Liver (tissue), 9 donors: ENCODE results near the gene BNC2. TPM values are rescaled to one million over a fixed set of nuclear protein-coding genes. Genes with fewer than 3 reads are reported as not detected.

ENCODE experiments used
- DNase-seq: peaks from one replicate; pipeline ENCODE4 v3.0.0-alpha.2; 2017; ENCODE audit warnings: low spot score
- H3K27ac ChIP-seq, 2 donors: one replicate each; pipeline ENCODE4 v1.7.0; 2013; ENCODE audit warnings: inconsistent platforms in 2 of 2, low read length in 2 of 2, control low read depth in 1 of 2, low read depth in 1 of 2, mild to moderate bottlenecking in 1 of 2
- H3K27me3 ChIP-seq, 4 donors: one replicate each; pipeline versions ENCODE4 v1.6.1 to v1.7.0; 2013; ENCODE audit warnings: low read length in 3 of 4, inconsistent platforms in 1 of 4, mild to moderate bottlenecking in 1 of 4, moderate library complexity in 1 of 4; ENCODE audit not compliant: control insufficient read depth in 4 of 4, insufficient read depth in 4 of 4
- H3K36me3 ChIP-seq, 4 donors: one replicate each; pipeline versions ENCODE4 v1.6.1 to v1.7.0; 2013; ENCODE audit warnings: low read length in 3 of 4, mild to moderate bottlenecking in 3 of 4, low read depth in 1 of 4, moderate library complexity in 1 of 4; ENCODE audit not compliant: control insufficient read depth in 4 of 4, insufficient read depth in 3 of 4
- H3K4me1 ChIP-seq, 4 donors: one replicate each; pipeline versions ENCODE4 v1.6.1 to v1.7.0; 2013; ENCODE audit warnings: low read length in 3 of 4, mild to moderate bottlenecking in 3 of 4, moderate library complexity in 1 of 4; ENCODE audit not compliant: control insufficient read depth in 4 of 4, insufficient read depth in 4 of 4
- H3K4me3 ChIP-seq, 3 donors: one replicate each; pipeline versions ENCODE4 v1.6.1 to v1.7.0; 2013; ENCODE audit warnings: low read length in 3 of 3, control low read depth in 1 of 3, low read depth in 1 of 3, mild to moderate bottlenecking in 1 of 3
- H3K9ac ChIP-seq, 2 donors: one replicate each; pipeline ENCODE4 v1.7.0; 2013; ENCODE audit warnings: low read length in 2 of 2, mild to moderate bottlenecking in 2 of 2, moderate library complexity in 2 of 2, control low read depth in 1 of 2, low read depth in 1 of 2
- H3K9me3 ChIP-seq, 4 donors: one replicate each; pipeline versions ENCODE4 v1.6.1 to v1.7.0; 2013; ENCODE audit warnings: low read length in 3 of 4; ENCODE audit not compliant: control insufficient read depth in 4 of 4
- EGR1 ChIP-seq, 2 donors: IDR thresholded peaks; 2 replicates each; pipeline ENCODE4 v1.6.1; 2016 to 2018; ENCODE audit warnings: antibody characterized with exemption in 2 of 2, low read depth in 2 of 2
- FOXA1 ChIP-seq: IDR thresholded peaks from 2 replicates; pipeline ENCODE4 v1.6.1; 2016; ENCODE audit warnings: antibody characterized with exemption
- FOXA2 ChIP-seq: IDR thresholded peaks from 2 replicates; pipeline ENCODE4 v1.6.1; 2016; ENCODE audit warnings: antibody characterized with exemption
- GABPA ChIP-seq, 2 donors: IDR thresholded peaks in 1 of 2; conservative IDR thresholded peaks in 1 of 2; 2 replicates each; pipeline ENCODE4 v1.6.1; 2016; ENCODE audit warnings: antibody characterized with exemption in 2 of 2, mild to moderate bottlenecking in 1 of 2, moderate library complexity in 1 of 2
- HNF4A ChIP-seq, 2 donors: conservative IDR thresholded peaks; 2 replicates each; pipeline ENCODE4 v1.6.1; 2016; ENCODE audit warnings: antibody characterized with exemption in 2 of 2, mild to moderate bottlenecking in 2 of 2
- HNF4G ChIP-seq: IDR thresholded peaks from 2 replicates; pipeline ENCODE4 v1.6.1; 2016; ENCODE audit warnings: antibody characterized with exemption
- JUND ChIP-seq, 2 donors: IDR thresholded peaks; 2 replicates each; pipeline ENCODE4 v1.6.1; 2016; ENCODE audit warnings: antibody characterized with exemption in 2 of 2
- MAX ChIP-seq: IDR thresholded peaks from 2 replicates; pipeline ENCODE4 v1.6.1; 2016; ENCODE audit warnings: antibody characterized with exemption
- NR2F2 ChIP-seq: IDR thresholded peaks from 2 replicates; pipeline ENCODE4 v1.6.1; 2016; ENCODE audit warnings: antibody characterized with exemption
- RAD21 ChIP-seq, 2 donors: IDR thresholded peaks; 2 replicates each; pipeline ENCODE4 v1.6.1; 2016; ENCODE audit warnings: antibody characterized with exemption in 2 of 2, mild to moderate bottlenecking in 2 of 2
- SP1 ChIP-seq: IDR thresholded peaks from 2 replicates; pipeline ENCODE4 v1.6.1; 2018; ENCODE audit warnings: antibody characterized with exemption, mild to moderate bottlenecking
- TAF1 ChIP-seq: conservative IDR thresholded peaks from 2 replicates; pipeline ENCODE4 v1.6.1; 2016; ENCODE audit warnings: antibody characterized with exemption, mild to moderate bottlenecking
- YY1 ChIP-seq: IDR thresholded peaks from 2 replicates; pipeline ENCODE4 v1.6.1; 2016; ENCODE audit warnings: antibody characterized with exemption, mild to moderate bottlenecking
- WGBS: extraction: QIAGEN DNeasy Blood & Tissue Kit; methylation state at CpG from one replicate; pipeline ENCODE4 v1.1.7; 2013; 5-methylcytosine and 5-hydroxymethylcytosine counted together
- polyA plus RNA-seq, 2 donors: library from polyadenylated mRNA; stranded (reverse) in 1 of 2; unstranded in 1 of 2; fragments of 200-250 nt in 1 of 2; fragments of >200 nt in 1 of 2; fragmentation: Nextera tagmentation in 1 of 2; extraction: Ambion mirVana in 1 of 2; gene quantifications; one replicate each; pipeline versions ENCODE4 v1.2.1 to v1.2.3, GENCODE V29; 2013 to 2015
- total RNA-seq, 2 donors: library from RNA; depleted of rRNA; stranded (reverse); fragments of >200 nt; gene quantifications; one replicate each; pipeline ENCODE4 v1.2.3, GENCODE V29; 2014
- TF ChIP-seq, protein P1 (sequence below): IDR thresholded peaks from 2 replicates; pipeline ENCODE4 v1.6.1; 2016; ENCODE audit warnings: antibody characterized with exemption, mild to moderate bottlenecking
- TF ChIP-seq, protein P2 (sequence below): IDR thresholded peaks from 2 replicates; pipeline ENCODE4 v1.6.1; 2016; ENCODE audit warnings: antibody characterized with exemption
- TF ChIP-seq, protein P3 (sequence below): IDR thresholded peaks from 2 replicates; pipeline ENCODE4 v1.6.1; 2016; ENCODE audit warnings: antibody characterized with exemption
- TF ChIP-seq, protein P4 (sequence below): fragments of 150-350 bp; IDR thresholded peaks from 2 replicates; pipeline ENCODE4 v1.5.1; 2017; ENCODE audit warnings: improper control_type of control experiment, low read depth, low read length; ENCODE audit not compliant: missing input control
- donor health status: healthy.
- donor health status: healthy.
- donor health status: healthy.
- donor health status: healthy.
- donor health status: healthy.

BNC2 gene
- total and polyA plus RNA-seq, 4 donors, result 0.07 to 0.67 (median 0.08) TPM

GRCh38 chr9:16680541-16680940, 189.9 kb downstream of the BNC2 start:
- Histone ChIP-seq H3K27me3 (peaks cover 0 to 5% (median 0%) of the 10 kb centered on the region in 4 donors), H3K9ac (no peak overlapping the region), H3K4me3 (no peak overlapping the region), H3K36me3 (no peaks in the 10 kb centered on the region), H3K9me3 (peaks cover 0 to 3% (median 0%) of the 10 kb centered on the region in 4 donors), H3K4me1 (no peaks in the 10 kb centered on the region), H3K27ac (no peak overlapping the region)
- TF ChIP-seq, protein P1, sequence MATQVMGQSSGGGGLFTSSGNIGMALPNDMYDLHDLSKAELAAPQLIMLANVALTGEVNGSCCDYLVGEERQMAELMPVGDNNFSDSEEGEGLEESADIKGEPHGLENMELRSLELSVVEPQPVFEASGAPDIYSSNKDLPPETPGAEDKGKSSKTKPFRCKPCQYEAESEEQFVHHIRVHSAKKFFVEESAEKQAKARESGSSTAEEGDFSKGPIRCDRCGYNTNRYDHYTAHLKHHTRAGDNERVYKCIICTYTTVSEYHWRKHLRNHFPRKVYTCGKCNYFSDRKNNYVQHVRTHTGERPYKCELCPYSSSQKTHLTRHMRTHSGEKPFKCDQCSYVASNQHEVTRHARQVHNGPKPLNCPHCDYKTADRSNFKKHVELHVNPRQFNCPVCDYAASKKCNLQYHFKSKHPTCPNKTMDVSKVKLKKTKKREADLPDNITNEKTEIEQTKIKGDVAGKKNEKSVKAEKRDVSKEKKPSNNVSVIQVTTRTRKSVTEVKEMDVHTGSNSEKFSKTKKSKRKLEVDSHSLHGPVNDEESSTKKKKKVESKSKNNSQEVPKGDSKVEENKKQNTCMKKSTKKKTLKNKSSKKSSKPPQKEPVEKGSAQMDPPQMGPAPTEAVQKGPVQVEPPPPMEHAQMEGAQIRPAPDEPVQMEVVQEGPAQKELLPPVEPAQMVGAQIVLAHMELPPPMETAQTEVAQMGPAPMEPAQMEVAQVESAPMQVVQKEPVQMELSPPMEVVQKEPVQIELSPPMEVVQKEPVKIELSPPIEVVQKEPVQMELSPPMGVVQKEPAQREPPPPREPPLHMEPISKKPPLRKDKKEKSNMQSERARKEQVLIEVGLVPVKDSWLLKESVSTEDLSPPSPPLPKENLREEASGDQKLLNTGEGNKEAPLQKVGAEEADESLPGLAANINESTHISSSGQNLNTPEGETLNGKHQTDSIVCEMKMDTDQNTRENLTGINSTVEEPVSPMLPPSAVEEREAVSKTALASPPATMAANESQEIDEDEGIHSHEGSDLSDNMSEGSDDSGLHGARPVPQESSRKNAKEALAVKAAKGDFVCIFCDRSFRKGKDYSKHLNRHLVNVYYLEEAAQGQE, result no peak
- TF ChIP-seq FOXA2, result no peak
- no peak for TF ChIP-seq NR2F2
- TF ChIP-seq, protein P2, sequence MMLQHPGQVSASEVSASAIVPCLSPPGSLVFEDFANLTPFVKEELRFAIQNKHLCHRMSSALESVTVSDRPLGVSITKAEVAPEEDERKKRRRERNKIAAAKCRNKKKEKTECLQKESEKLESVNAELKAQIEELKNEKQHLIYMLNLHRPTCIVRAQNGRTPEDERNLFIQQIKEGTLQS, result no peak
- TF ChIP-seq FOXA1, result no peak
- no peak for TF ChIP-seq HNF4G
- DNase-seq, result no peak
- WGBS, result 71% methylated on average over 3 of the region's 3 CpGs

- 70% methylated on average over 10 of the region's 10 CpGs for WGBS
- TF ChIP-seq, protein P1, result no peak
- no peak for TF ChIP-seq RAD21 (IDR thresholded peaks at IDR 0.05)
- no peak for TF ChIP-seq TAF1
- TF ChIP-seq, protein P3, sequence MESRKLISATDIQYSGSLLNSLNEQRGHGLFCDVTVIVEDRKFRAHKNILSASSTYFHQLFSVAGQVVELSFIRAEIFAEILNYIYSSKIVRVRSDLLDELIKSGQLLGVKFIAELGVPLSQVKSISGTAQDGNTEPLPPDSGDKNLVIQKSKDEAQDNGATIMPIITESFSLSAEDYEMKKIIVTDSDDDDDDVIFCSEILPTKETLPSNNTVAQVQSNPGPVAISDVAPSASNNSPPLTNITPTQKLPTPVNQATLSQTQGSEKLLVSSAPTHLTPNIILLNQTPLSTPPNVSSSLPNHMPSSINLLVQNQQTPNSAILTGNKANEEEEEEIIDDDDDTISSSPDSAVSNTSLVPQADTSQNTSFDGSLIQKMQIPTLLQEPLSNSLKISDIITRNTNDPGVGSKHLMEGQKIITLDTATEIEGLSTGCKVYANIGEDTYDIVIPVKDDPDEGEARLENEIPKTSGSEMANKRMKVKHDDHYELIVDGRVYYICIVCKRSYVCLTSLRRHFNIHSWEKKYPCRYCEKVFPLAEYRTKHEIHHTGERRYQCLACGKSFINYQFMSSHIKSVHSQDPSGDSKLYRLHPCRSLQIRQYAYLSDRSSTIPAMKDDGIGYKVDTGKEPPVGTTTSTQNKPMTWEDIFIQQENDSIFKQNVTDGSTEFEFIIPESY, result no peak
- TF ChIP-seq, protein P2, result no peak
- no peak for TF ChIP-seq GABPA (IDR thresholded peaks at IDR 0.05 in 1 of 2, conservative IDR thresholded peaks at IDR 0.05 in 1 of 2)
- TF ChIP-seq MAX, result no peak
- no peak for TF ChIP-seq SP1
- TF ChIP-seq JUND (IDR thresholded peaks at IDR 0.05), result no peak
- no peak for TF ChIP-seq HNF4A (conservative IDR thresholded peaks at IDR 0.05)
- no peak for TF ChIP-seq EGR1 (IDR thresholded peaks at IDR 0.05; ENCODE audit: low read depth in 2 of 2)
- TF ChIP-seq, protein P4, sequence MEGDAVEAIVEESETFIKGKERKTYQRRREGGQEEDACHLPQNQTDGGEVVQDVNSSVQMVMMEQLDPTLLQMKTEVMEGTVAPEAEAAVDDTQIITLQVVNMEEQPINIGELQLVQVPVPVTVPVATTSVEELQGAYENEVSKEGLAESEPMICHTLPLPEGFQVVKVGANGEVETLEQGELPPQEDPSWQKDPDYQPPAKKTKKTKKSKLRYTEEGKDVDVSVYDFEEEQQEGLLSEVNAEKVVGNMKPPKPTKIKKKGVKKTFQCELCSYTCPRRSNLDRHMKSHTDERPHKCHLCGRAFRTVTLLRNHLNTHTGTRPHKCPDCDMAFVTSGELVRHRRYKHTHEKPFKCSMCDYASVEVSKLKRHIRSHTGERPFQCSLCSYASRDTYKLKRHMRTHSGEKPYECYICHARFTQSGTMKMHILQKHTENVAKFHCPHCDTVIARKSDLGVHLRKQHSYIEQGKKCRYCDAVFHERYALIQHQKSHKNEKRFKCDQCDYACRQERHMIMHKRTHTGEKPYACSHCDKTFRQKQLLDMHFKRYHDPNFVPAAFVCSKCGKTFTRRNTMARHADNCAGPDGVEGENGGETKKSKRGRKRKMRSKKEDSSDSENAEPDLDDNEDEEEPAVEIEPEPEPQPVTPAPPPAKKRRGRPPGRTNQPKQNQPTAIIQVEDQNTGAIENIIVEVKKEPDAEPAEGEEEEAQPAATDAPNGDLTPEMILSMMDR, result no peak
- TF ChIP-seq HNF4G, result no peak
- no peak for TF ChIP-seq FOXA1
- TF ChIP-seq YY1, result no peak
- no peaks in the 10 kb centered on the region for H3K9me3 ChIP-seq
- no peak overlapping the region for H3K27ac ChIP-seq
- H3K4me1 ChIP-seq, result no peaks in the 10 kb centered on the region
- no peak overlapping the region for H3K4me3 ChIP-seq
- peaks cover 0 to 3% (median 0%) of the 10 kb centered on the region in 4 donors for H3K27me3 ChIP-seq
- no peak overlapping the region for H3K9ac ChIP-seq
- no peak for DNase-seq
- H3K36me3 ChIP-seq, result no peaks in the 10 kb centered on the region
These were observed 191.1 kb downstream of the BNC2 start for GRCh38 chr9:16679327-16679821.
